ENCODE results near the gene FAM200C.

DNA sequence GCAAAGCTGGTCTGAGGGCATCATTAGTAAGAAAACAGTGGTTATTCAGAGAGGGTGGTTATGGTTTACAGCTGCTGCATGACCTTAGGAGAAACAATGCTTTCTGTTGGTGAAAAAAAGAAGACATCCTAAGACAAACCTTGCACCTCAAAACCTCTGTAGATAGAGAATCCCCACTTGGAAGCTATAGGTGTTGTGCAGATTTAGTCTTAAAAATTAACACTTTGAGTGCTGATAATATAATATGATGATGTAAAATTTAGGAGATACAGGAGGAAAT, 20.4 kb upstream of the FAM200C start:
- TF ChIP-seq EP300 (IDR thresholded peaks at IDR 0.05) (no peak), POLR2A (IDR thresholded peaks at IDR 0.05) (no peak), POLR2AphosphoS5 (IDR thresholded peaks at IDR 0.05) (no peak)
- TF ChIP-seq, protein P1, sequence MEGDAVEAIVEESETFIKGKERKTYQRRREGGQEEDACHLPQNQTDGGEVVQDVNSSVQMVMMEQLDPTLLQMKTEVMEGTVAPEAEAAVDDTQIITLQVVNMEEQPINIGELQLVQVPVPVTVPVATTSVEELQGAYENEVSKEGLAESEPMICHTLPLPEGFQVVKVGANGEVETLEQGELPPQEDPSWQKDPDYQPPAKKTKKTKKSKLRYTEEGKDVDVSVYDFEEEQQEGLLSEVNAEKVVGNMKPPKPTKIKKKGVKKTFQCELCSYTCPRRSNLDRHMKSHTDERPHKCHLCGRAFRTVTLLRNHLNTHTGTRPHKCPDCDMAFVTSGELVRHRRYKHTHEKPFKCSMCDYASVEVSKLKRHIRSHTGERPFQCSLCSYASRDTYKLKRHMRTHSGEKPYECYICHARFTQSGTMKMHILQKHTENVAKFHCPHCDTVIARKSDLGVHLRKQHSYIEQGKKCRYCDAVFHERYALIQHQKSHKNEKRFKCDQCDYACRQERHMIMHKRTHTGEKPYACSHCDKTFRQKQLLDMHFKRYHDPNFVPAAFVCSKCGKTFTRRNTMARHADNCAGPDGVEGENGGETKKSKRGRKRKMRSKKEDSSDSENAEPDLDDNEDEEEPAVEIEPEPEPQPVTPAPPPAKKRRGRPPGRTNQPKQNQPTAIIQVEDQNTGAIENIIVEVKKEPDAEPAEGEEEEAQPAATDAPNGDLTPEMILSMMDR (IDR thresholded peaks at IDR 0.05), result no peak

Measured in gastroesophageal sphincter (tissue), 3 donors.